Bone marrow (tissue), 2 donors: ENCODE measurements around the gene FBXO27.
"Not testable (repeated sequence)": the region's sequence is repeated elsewhere in the genome, so short reads cannot be mapped to it uniquely, and the experiment has no call there.

Source experiments
- DNase-seq, 2 donors: peaks; one replicate each; lab custom pipeline; 2025; lab: John Stamatoyannopoulos, UW

Gene FBXO27, protein sequence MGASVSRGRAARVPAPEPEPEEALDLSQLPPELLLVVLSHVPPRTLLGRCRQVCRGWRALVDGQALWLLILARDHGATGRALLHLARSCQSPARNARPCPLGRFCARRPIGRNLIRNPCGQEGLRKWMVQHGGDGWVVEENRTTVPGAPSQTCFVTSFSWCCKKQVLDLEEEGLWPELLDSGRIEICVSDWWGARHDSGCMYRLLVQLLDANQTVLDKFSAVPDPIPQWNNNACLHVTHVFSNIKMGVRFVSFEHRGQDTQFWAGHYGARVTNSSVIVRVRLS

DNA sequence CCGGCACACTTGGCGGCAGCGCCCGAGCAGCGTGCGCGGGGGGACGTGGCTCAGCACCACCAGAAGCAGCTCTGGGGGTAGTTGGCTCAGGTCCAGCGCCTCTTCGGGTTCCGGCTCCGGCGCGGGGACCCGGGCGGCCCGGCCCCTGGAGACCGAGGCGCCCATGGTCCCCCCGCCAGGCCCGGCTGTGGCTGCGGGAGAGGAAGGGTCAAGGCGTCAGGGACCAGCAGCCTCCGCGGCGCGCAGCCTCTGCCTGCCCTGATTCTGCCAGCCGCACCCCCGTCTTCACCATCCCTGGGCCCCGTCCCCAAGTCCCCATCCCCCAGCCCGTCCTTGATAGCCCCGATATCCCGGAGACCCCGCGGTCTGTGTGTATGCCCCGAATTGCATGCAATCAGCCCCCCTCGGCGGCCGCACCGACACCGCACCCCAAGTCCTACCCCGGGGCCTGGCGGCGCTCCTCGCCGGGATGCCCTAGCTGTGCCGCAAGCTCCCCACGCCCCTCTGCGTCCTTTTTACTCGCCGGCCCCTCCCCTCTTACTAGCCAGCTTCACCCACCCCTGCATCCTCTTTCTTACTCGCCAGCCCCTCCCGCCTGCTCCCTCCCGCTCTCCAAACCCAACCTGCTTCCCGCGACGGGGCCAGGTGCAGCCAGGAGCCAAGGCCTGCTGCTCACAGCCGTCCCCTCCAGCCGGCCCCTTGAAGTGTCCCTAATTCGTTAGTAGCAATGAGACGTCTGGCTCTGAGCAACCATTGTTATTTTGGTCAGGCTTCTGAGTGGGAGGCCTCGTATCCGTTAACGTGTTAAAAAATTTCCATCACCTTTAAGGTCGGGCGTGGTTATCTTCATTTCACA lies at the start of gene FBXO27:
FBXO27 (minus strand) TSS at position 487 of the 856 bp plus-strand sequence; CDS start at position 165, 322 bp downstream.
- DNase-seq = no peak

DNA sequence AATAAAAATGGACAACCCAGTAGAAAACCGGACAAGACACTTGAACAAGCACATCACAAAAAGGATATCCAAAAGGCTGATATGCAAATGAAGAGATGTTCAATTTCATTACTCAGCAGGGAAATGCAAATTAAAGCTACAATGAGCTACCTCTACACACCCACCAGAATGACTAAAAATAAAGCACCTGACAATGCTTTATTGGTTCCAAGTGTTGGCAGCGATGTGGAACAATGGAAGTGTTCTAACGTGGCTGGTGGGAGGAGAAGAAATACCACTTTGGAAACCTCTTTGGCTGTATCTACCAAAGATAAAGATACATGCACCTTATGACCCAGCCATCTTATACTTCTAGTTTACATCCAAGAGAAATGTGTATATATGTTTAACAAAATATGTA lies 48.1 kb upstream of the FBXO27 start:
- DNase-seq = no peak

DNA sequence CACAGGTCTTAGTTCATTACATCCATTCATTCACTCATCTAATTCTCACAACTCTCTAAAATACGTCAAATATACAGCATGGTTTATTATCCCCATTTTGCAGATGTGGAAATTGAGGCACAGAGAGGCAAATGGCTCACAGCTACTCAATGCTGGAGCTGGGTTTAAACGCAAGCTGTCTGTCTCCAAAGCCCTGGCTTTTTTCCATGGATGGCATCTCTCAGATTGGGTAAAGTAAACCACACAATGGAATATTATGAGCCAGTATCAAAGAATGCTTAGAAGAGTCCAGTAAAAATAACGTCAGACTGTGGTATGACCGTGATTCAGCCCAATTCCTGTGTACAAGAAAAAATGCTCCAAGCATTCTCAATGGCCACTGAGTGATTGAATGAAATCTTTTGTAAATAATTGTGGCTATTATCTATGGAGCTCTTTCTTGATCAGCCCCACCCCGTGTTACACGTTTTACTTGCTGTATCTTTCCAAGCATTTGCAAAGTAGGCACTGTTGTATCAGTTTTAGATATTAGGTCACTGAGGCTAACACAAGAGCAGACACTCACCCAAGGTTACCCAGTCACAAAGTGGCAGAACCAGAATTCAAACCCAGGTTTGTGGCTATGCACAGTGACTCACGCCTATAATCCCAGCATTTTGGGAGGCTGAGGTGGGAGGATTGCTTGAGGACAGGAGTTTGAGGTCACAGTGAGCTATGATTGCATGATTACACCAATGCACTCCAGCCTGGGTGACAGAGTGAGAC lies 46.3 kb upstream of the FBXO27 start:
- no peak for DNase-seq

DNA sequence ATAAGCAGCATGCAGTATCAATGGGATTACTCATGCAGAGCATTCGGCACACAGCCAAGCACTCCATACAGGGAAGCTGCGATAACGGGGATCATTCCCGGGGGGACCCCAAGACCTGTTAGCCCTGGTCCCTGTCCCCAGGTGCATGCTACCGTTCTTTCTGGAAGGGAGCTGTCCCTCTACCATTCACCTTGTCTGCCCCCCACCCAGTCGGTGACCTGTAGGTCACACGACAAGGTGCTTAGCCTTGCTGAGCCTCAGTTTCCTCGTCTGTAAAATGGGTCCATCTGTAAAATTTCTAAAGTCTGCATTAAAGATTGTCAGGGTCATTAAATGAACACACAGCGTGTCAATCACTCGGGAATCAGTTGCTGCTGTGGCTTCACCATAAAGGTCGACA lies 45.0 kb upstream of the FBXO27 start:
- no peak for DNase-seq

DNA sequence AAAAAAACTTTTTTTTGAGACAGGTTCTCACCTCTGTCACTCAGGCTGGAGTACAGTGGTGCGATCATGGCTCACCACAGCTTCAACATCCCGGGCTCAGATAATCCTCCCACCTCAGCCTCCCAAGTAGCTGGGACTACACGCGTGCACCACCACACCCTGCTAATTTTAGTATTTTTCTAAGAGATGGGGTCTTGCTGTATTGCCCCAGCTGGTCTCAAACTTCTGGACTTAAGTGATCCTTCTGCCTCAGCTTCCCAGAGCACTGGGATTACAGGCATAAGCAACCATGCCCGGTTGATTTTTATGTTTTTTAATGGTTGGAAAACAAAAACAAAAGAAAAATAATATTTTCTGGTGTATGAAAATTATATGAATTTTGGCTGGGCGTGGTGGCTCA lies 42.6 kb upstream of the FBXO27 start:
- DNase-seq = no peak

DNA sequence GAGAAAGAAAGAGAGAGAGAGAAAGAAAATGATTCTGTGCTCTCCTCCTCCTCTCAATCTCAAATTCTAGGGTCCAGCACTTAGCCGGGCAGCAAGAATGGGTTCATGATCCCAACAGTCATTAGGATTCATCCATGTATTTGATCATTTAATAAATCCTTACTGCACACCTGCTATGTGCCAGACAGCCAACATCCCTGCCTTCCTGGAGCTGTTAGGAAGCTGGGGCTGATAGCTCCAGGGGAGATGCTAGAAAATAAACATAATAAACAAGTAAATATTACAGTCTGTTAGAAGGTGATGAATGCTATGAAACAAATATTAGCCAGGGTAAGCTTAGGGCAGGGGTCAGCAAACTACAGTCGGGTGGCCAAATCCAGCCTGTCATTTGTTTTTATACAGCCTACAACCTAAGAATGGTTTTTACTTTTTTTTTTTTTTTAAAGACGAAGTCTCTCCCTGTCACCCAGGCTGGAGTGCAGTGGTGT lies 41.9 kb upstream of the FBXO27 start:
- no peak for DNase-seq

DNA sequence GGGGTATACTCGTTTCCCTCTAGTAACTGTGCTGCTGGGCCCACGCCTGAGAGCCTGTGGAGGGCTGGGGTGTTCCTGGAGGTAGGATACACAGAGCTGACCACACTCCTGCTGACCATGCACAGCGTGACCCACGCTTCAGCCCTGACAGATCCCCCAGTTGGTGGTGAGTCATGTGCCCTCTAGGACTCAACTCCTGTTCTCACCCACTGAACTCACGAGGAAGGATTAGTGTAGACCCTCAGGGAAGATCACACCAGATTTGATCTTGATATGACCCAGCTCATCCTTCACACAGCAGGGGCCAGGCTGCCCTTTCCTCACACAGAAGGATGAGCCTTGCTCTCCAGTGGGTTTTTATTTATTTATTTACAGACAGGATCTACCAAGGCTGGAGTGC lies 38.5 kb upstream of the FBXO27 start:
- no peak for DNase-seq

DNA sequence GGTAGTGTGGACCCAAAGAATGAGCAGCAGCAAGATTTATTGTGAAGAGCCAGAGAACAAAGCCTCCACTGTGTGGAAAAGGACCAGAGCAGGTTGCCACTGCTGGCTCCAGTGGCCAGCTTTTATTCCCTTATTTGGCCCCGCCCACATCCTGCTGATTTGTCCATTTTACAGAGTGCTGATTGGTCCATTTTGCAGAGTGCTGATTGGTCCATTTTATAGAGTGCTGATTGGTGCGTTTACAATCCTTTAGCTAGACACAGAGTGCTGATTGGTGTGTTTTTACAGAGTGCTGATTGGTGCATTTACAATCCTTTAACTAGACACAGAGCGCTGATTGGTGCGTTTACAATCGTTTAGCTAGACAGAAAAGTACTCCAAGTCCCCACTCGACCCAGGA lies 35.9 kb upstream of the FBXO27 start:
- not testable (repeated sequence) for DNase-seq

DNA sequence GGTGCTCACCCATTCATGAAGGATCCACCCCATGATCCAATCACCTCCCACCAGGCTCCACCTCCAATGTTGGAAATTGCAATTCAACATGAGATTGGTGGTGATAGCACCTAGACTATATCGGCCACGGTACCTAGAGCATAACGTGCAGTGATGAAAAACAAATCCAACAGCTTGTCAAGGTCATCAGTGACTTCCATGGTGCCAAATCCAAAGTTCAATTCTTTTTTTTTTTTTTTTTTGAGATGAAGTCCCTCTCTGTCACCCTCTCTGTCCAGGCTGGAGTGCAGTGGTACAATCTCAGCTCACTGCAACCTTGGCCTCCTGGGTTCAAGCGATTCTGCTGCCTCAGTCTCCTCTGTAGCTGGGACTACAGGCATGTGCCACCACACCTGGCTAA lies 34.8 kb upstream of the FBXO27 start:
- no peak for DNase-seq

DNA sequence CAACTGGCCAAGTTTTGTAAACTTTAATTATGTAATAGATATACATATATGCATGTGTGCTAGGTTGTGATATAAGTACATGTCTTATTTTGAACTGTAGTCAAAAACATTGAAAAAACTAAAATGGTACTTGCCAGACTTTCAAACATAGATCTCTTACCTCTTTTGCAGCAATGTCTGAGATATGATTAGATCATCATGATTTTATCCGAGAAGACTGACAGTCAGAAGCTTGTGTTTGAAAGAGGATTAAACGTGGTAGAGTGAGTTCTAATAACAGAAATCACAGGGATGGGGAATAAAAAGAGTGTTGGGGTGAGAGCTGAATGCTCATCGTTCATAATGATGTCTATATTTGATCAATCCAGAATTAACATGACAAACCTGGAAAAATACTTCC lies 33.6 kb upstream of the FBXO27 start:
- DNase-seq = no peak

DNA sequence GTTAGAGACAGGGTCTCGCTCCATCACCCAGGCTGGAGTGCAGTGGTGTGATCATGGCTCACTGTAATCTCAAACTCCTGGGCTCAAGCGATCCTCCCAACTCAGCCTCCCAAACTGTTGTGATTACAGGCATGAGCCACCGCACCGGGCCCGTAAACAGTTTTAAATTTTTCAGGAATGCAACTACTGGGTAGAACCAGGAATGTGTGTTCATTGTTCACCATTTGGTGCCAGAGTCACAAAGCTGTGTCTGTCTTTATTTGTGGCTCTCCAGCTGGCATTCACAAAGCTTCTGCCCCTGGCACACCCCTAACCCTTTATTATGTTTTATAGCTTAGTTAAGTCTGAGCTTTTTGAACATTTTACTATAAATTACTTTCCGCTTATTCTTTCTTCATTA lies 32.1 kb upstream of the FBXO27 start:
- DNase-seq = no peak

DNA sequence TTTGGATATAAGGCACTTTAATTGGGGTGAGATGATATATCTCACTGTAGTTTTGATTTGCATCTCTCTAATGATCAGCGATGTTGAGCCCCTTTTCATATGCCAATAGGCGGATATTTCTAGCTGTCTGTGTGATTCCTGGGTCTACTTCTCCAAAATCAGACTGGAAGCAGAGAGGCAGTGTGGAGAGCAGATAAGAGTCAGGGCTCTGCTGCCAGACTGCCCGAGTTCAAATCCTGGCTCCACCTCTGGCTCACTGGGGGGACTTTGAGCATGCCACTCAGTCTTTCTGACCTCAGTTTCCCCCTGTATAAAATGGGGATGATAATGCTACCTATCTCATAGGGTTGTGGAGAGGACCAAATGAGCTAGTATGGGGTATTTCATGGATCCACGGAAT lies 27.8 kb upstream of the FBXO27 start:
- DNase-seq = no peak

DNA sequence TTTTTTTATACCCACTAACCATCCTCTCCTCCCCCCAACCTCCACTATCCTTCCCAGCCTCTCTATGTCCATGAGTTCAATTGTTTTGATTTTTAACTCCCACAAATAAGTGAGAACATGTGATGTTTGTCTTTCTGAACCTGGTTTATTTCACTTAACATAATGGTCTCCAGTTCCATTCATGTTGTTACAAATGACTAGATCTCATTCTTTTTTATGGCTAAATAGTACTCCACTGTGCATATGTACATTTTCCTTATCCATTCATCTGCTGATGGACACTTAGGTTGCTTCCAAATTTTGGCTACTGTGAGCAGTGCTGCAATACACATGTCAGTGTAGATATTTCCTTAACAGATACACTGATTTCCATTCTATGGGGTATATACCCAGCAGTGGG lies 27.0 kb upstream of the FBXO27 start:
- DNase-seq = no peak

DNA sequence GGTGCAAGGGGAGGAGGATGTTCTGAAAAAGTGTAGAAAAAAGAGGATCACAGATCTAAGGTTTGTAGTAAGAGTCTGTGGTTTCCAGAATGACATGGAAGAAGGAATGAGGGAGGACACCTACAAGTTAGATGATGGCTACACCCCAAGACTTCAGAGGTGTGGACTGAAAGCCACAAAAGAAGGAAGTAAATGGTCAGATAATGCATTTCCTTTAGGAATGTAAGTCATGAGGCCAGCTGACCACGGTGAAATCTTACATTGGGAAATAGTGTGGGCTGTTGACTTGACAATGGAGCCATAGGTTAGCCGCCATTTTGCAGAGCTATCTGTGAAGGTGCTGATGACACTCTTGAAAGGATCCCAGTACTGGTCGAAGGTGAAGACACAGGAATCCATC lies 25.3 kb upstream of the FBXO27 start:
- no peak for DNase-seq

DNA sequence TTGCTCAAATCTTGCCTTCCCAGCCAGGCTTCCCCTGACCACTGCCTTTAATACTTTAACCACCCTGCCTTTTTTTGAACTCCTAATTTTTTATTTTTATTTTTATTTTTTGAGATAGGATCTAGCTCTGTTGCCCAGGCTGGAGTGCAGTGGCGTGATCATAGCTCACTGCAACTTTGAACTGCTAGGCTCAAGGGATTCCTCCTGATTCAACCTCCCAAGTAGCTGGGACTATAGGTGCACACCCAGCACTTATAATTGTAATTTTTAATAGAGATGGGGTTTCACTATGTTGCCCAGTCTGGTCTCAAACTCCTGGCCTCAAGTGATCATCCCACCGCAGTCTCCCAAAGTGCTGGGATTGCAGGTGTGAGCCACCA lies 21.7 kb upstream of the FBXO27 start:
- DNase-seq = no peak

DNA sequence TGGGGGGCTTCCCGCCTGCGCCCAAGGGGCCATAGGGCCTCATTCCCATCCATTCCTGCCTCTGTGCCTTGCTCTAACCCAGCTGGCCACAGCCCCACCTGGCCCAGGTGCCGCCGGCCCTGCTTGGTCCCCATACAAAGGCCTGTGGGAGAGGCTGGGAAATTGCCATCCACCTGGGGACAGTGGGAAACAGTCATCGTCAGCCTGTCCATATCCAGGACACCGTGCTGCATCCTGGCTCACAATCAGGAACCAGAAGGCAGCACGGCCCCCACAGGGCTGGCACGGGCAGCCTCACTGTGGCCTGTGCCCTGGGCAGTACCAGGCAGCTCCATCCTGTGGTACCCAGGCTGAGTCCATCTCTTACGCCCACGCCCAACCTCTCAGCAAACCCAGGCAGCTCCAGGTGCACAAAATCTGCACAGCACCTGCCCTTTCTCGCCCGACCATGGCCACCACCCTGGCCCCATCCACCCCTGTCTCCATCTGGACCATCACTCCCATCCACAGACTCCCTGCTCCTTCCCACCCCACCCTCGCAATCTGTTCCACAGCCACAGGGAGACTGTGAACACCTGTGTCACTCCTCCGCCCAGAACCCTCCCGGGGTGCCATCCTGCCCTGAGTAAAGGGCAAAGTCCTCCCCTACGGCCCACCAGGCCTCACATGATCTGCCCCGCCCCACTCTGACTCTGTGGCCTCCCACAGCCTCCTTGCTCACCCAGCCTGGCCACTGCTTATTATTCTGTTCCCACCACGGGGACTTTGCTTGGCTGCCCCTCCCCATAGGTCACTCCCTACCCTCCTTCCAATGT lies 21.1 kb upstream of the FBXO27 start:
- DNase-seq = no peak

DNA sequence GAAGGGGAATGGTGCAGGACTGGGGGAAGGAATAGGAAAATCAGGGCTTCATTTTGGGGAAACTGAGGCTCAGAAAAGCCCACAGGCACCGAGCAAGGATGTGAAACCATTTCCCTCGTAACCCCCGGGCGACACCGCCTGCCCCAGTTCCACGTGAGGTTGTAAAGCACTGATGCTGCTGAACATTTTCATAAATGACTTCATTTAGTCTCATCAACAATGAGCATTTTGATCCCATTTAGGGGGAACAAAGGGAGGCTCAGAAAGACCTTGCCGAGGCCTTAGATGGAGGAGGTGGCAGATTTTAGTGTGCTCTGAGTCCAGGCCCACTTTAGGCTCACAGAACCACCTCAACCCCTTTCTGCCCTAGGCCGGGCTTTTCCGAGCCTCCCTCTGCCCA lies 20.5 kb upstream of the FBXO27 start:
- no peak for DNase-seq

DNA sequence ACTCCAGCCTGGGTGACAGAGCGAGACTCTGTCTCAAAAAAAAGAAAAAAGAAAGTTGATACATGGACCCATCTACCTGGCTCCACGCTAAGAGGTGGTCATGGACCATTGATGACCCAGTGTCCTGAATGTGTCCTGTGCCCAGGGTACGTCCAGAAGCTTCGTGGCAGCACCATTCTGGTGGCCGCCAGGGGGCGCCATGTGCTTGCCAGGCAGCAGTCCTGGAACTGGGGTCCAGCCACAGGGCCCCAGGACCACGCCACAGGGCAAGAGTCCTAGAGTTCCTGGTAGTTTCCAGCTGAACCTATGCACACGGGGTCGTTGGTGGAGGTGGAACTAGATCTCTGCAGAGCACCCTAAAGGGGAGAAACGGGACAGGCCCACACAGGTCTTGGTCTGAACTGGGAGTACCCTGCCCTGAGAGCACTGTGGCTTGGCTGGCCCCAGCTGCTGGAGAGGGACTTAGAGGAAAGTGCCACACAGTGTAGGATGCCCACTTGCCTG lies 19.9 kb upstream of the FBXO27 start:
- DNase-seq = peak in 1 of 2 donors; percentile 16

DNA sequence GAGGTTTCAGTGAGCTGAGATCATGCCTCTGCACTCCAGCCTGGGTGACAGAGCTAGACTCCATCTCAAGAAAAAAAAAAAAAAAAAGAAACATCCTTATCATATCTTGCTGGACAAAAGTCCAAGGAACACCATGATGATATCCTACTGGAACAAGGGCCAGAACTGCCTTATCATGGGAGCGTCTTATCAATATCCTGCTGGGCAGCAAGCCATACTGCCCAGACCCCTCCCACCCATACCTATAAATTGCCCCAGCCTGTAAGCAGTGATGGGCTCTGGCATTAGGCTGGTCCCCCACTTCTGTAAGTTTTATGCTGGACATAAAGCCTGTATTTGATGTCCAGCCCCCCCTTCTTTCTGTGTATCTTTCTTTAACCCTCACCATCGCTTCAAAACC lies 14.7 kb upstream of the FBXO27 start:
- DNase-seq = no peak

DNA sequence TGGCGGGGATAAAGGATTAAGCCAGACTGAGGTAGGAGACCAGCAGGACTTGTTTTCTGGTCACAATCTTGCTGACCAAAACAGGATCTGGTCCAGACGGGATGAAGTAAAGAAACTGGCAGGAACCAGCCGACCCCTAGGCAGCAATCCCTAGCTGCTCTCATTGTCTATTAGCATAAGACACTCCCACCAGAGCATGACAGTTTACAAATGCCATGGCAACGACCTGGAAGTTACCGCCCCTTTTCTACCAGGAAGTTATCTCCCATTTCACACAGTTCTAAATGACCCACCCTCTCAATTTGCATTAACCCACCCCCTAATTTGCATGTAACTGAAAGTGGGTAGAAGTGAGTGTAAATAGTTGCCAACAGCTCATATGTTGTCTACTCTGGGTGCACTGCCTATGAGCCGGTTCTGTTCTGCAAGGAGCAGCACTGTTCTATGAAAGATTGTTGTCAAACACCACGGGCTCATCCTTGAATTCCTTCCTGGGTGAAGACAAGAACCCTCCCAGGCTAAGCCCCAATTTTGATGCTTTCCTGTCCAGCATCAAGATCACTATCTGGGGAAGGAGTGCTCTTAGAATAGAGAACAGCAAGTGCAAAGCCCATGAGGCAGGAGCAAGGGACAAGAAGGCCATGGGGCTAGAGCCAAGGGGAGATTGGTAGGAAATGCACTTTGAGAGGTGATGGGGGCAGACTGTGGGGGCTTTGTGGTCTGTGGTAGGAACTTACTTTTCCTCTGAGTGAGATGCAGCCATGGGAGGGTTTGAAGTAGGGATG lies 13.9 kb upstream of the FBXO27 start:
- no peak for DNase-seq

DNA sequence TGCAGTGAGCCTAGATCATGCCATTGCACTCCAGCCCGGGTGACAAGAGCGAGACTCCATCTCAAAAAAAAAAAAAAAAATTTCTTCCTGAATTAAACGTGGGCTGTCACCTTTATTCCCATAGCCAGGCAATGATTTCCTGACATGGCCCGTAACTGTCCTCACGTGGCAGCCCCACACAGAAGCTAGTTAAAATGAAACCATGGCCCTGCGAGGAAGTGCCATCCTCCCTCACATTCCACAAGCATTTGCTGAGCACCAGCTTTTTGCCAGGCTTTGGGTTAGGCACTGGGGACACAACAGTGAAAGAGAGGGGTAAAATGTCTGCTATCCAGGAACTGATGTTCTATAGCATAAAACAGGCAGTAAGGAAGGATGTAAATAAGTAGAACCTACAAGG lies 13.2 kb upstream of the FBXO27 start:
- DNase-seq = no peak
